B cell (primary cell): ENCODE results near the gene RRM2. TPM values are rescaled to one million over a fixed set of nuclear protein-coding genes. Genes with fewer than 3 reads are reported as not detected.

Experiments
- ATAC-seq: fragments of 200-7000 bp; cut with Tn5 transposase; one replicate; pipeline ENCODE4 v1.10.0; 2021; ENCODE audit warnings: low read depth, mild to moderate bottlenecking, moderate number of reproducible peaks, moderate library complexity
- CTCF ChIA-PET: fragments of 350-600 bp; sonication (Branson Sonifier 250); formaldehyde crosslinking; loops from one replicate; lab custom pipeline; 2021; ENCODE audit warnings: antibody characterized with exemption, inconsistent platforms; lab: Charles Lee
- POLR2A ChIA-PET: fragments of 350-600 bp; sonication (Branson Sonifier 250); formaldehyde crosslinking; loops from one replicate; lab custom pipeline; 2021; ENCODE audit warnings: antibody characterized with exemption; lab: Charles Lee
- DNase-seq: peaks from one replicate; pipeline ENCODE4 v3.0.0; 2013
- H2AFZ ChIP-seq: 2 replicates; pipeline ENCODE4 v1.6.1; 2012; ENCODE audit warnings: mild to moderate bottlenecking, low read depth, low read length; ENCODE audit not compliant: insufficient read depth, poor library complexity, severe bottlenecking
- H3K27ac ChIP-seq, 2 donors: 1 replicate in 1 of 2; 2 replicates in 1 of 2; pipeline ENCODE4 v1.5.1; 2012 to 2013; ENCODE audit warnings: low read length in 2 of 2, mild to moderate bottlenecking in 2 of 2, moderate library complexity in 1 of 2
- H3K27me3 ChIP-seq, 4 experiments: fragments of 200-600 bp in 1 of 4; sonication (generic) in 1 of 4; replicated peaks in 1 of 4; 1 replicate in 2 of 4; 2 replicates in 2 of 4; pipeline versions ENCODE4 v1.6.1 to v1.7.0; 2013 to 2016; ENCODE audit warnings: low read length in 3 of 4, mild to moderate bottlenecking in 2 of 4, mixed read lengths in 1 of 4, moderate library complexity in 1 of 4; ENCODE audit not compliant: insufficient read depth in 4 of 4, control insufficient read depth in 3 of 4; ENCODE audit errors: control extremely low read depth in 1 of 4
- H3K36me3 ChIP-seq, 2 experiments: replicated peaks in 1 of 2; 1 replicate in 1 of 2; 2 replicates in 1 of 2; pipeline versions ENCODE4 v1.6.1 to v1.7.1; 2013; ENCODE audit warnings: low read length in 1 of 2; ENCODE audit not compliant: insufficient read depth in 2 of 2, control insufficient read depth in 1 of 2; ENCODE audit errors: control extremely low read depth in 1 of 2, extremely low read depth in 1 of 2
- H3K4me1 ChIP-seq, 2 donors: fragments of 200-600 bp in 1 of 2; sonication (generic) in 1 of 2; 1 replicate in 1 of 2; 2 replicates in 1 of 2; pipeline versions ENCODE4 v1.5.1 to v1.6.1; 2013 to 2017; ENCODE audit warnings: low read length in 2 of 2; ENCODE audit not compliant: control insufficient read depth in 2 of 2, insufficient read depth in 2 of 2
- H3K4me2 ChIP-seq: replicated peaks from 2 replicates; pipeline ENCODE3; 2012; ENCODE audit warnings: mild to moderate bottlenecking, low read depth, low read length; ENCODE audit not compliant: poor library complexity, severe bottlenecking
- H3K4me3 ChIP-seq, 5 experiments: fragments of 200-600 bp in 1 of 5; sonication (generic) in 1 of 5; 1 replicate in 3 of 5; 2 replicates in 2 of 5; pipeline versions ENCODE4 v1.5.1 to v1.7.0; 2011 to 2016; ENCODE audit warnings: low read length in 4 of 5, mild to moderate bottlenecking in 4 of 5, low read depth in 2 of 5, control low read depth in 1 of 5, moderate library complexity in 1 of 5; ENCODE audit not compliant: insufficient read depth in 1 of 5; ENCODE audit errors: control extremely low read depth in 1 of 5, extremely low read depth in 1 of 5
- H3K79me2 ChIP-seq: fragments of 200-600 bp; sonication (generic); one replicate; pipeline ENCODE4 v1.6.0; 2016; ENCODE audit warnings: low read length; ENCODE audit not compliant: control insufficient read depth, insufficient read depth
- H3K9ac ChIP-seq: fragments of 200-600 bp; sonication (generic); 2 replicates; pipeline ENCODE4 v1.6.1; 2017; ENCODE audit warnings: mild to moderate bottlenecking, low read length, moderate library complexity
- H3K9me3 ChIP-seq, 3 donors: one replicate each; pipeline versions ENCODE4 v1.6.1 to v1.7.1; 2013; ENCODE audit warnings: low read length in 2 of 3; ENCODE audit not compliant: control insufficient read depth in 2 of 3, insufficient read depth in 1 of 3; ENCODE audit errors: control extremely low read depth in 1 of 3
- H4K20me1 ChIP-seq: 2 replicates; pipeline ENCODE4 v1.6.0; 2012; ENCODE audit warnings: mild to moderate bottlenecking, low read length; ENCODE audit not compliant: insufficient read depth, control insufficient read depth, poor library complexity, severe bottlenecking
- H3K27ac Mint-ChIP-seq: one replicate; pipeline ENCODE4 v1.8.0; 2021; ENCODE audit warnings: mixed read lengths
- H3K27me3 Mint-ChIP-seq: one replicate; pipeline ENCODE4 v1.8.0; 2021; ENCODE audit warnings: mixed read lengths
- H3K4me1 Mint-ChIP-seq: one replicate; pipeline ENCODE4 v1.8.0; 2021; ENCODE audit warnings: mixed read lengths
- H3K4me3 Mint-ChIP-seq: one replicate; pipeline ENCODE4 v1.8.0; 2021; ENCODE audit warnings: mixed read lengths
- H3K9me3 Mint-ChIP-seq: one replicate; pipeline ENCODE4 v1.8.0; 2022; ENCODE audit warnings: mixed read lengths; ENCODE audit not compliant: insufficient read depth
- EZH2 ChIP-seq: IDR thresholded peaks from 2 replicates; pipeline ENCODE4 v1.6.1; 2012; ENCODE audit warnings: borderline replicate concordance, low read depth, mild to moderate bottlenecking, moderate library complexity, low read length; ENCODE audit not compliant: insufficient read depth, poor library complexity, severe bottlenecking
- WGBS: methylation state at CpG from one replicate; pipeline ENCODE4 v1.1.5; 2013; ENCODE audit warnings: missing lambda C conversion rate; ENCODE audit not compliant: insufficient coverage; 5-methylcytosine and 5-hydroxymethylcytosine counted together
- intact Hi-C: fragments of 100-400 bp; cut with micrococcal nuclease; formaldehyde crosslinking; loops from one replicate; pipeline ENCODE4 v1.10.0; 2022
- polyA plus RNA-seq: library from polyadenylated mRNA; depleted of rRNA; stranded (reverse); fragments of >200 nt; gene quantifications from 2 replicates; pipeline ENCODE4 v1.2.3, GENCODE V29; 2012
- total RNA-seq, 2 donors: library from RNA; stranded (reverse); fragments of 120-200 nt in 1 of 2; gene quantifications; 1 replicate in 1 of 2; 2 replicates in 1 of 2; pipeline versions ENCODE4 v1.2.3 to v1.2.4, GENCODE V29; 2013 to 2022
- TF ChIP-seq, protein P1 (sequence below): fragments of 200-600 bp; IDR thresholded peaks from one replicate; pipeline ENCODE4 v1.8.0; 2022; ENCODE audit warnings: antibody characterized with exemption, mild to moderate bottlenecking

The RRM2 gene
- total and polyA plus RNA-seq, 2 donors (not counting 1 experiment from before 2014, with no cell fraction given) = 1.2 to 3.3 TPM

DNA sequence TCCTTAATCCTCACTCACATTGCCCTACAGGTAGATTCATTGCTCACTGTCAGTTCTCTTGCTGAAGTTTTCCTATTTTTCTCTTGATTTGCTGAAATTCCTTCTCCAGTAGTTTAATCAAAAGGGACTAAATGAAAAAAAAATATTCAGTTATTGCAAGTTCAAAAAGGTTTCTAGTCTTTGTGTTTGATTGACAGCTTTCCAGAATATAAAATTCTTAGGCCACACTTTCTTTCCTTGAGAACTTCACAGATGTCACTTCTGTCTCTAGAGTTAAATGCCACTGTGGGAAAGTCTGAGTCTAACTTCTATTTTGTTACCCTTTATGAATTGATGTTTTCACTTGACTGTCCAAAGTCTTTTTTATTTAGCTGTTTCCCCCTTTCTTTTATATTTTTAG, 25.7 kb downstream of the RRM2 start:
- no peak for TF ChIP-seq EZH2
- TF ChIP-seq, protein P1, sequence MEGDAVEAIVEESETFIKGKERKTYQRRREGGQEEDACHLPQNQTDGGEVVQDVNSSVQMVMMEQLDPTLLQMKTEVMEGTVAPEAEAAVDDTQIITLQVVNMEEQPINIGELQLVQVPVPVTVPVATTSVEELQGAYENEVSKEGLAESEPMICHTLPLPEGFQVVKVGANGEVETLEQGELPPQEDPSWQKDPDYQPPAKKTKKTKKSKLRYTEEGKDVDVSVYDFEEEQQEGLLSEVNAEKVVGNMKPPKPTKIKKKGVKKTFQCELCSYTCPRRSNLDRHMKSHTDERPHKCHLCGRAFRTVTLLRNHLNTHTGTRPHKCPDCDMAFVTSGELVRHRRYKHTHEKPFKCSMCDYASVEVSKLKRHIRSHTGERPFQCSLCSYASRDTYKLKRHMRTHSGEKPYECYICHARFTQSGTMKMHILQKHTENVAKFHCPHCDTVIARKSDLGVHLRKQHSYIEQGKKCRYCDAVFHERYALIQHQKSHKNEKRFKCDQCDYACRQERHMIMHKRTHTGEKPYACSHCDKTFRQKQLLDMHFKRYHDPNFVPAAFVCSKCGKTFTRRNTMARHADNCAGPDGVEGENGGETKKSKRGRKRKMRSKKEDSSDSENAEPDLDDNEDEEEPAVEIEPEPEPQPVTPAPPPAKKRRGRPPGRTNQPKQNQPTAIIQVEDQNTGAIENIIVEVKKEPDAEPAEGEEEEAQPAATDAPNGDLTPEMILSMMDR = no peak
- Mint-ChIP-seq H3K4me3 (no peak overlapping the region), H3K27ac (no peak overlapping the region), H3K27me3 (no peaks in the 10 kb centered on the region), H3K4me1 (no peaks in the 10 kb centered on the region), H3K9me3 (no peaks in the 10 kb centered on the region)
- H2AFZ ChIP-seq = no peak overlapping the region
- H3K79me2 ChIP-seq = no peaks in the 10 kb centered on the region
- no peaks in the 10 kb centered on the region for H3K36me3 ChIP-seq
- DNase-seq (no peak), ATAC-seq (no peak)
- H3K4me2 ChIP-seq = no peak overlapping the region
- H4K20me1 ChIP-seq = no peaks in the 10 kb centered on the region
- ChIA-PET CTCF (interaction anchor here (1.8 kb wide), 1 partner anchor 261 kb away, joined by 4 read pairs; no protein-coding TSS in a partner anchor), POLR2A (no interaction called here)
- no peak overlapping the region for H3K27ac ChIP-seq
- no peak overlapping the region for H3K4me3 ChIP-seq
- H3K4me1 ChIP-seq = no peaks in the 10 kb centered on the region
- intact Hi-C loops = no loop called here
- H3K9ac ChIP-seq = no peak overlapping the region
- H3K9me3 ChIP-seq = no peaks in the 10 kb centered on the region
- H3K27me3 ChIP-seq = no peaks in the 10 kb centered on the region

DNA sequence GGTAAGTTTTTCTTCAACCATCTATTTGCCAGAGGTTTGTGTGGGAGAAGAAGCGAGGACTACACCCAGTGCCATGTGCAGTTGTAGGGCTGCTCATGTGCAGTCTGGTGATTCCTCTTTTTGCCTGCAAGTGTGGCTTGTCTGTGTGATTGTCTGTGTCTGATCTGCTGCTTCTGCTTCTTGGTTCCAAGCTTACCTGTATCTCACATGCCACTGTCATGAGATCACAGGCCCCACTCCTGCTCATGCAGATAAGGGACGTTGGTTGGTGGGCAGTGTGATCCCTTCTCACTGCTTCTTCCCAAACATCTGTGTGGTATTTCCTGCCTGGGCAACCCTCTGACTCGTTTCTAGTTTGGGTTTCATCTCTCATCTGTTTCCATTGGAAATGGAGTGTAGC, 27.1 kb downstream of the RRM2 start:
- Histone ChIP-seq H3K27ac (no peak overlapping the region), H3K4me2 (no peak overlapping the region), H3K4me3 (no peak overlapping the region), H3K4me1 (no peaks in the 10 kb centered on the region), H3K9ac (no peak overlapping the region), H2AFZ (no peak overlapping the region), H3K36me3 (no peaks in the 10 kb centered on the region), H3K9me3 (no peaks in the 10 kb centered on the region), H3K79me2 (no peaks in the 10 kb centered on the region), H4K20me1 (no peaks in the 10 kb centered on the region), H3K27me3 (no peaks in the 10 kb centered on the region)
- no peak overlapping the region for H3K4me3 Mint-ChIP-seq
- no peaks in the 10 kb centered on the region for H3K27me3 Mint-ChIP-seq
- no peaks in the 10 kb centered on the region for H3K9me3 Mint-ChIP-seq
- ChIA-PET POLR2A (no interaction called here), CTCF (no interaction called here)
- no peak overlapping the region for H3K27ac Mint-ChIP-seq
- intact Hi-C loops = no loop called here
- no peak for ATAC-seq
- WGBS = 71% methylated on average over 2 of the region's 3 CpGs
- TF ChIP-seq EZH2 = no peak
- TF ChIP-seq, protein P1 = no peak
- H3K4me1 Mint-ChIP-seq = no peaks in the 10 kb centered on the region
- DNase-seq = no peak
